GM19452 (cell line): ENCODE results near the gene SCNN1B.
"Not testable (repeated sequence)": the region's sequence is repeated elsewhere in the genome, so short reads cannot be mapped to it uniquely, and the experiment has no call there.

ENCODE experiments used
- ATAC-seq: cut with Tn5 transposase; IDR thresholded peaks from one replicate; pipeline ENCODE4 v1.9.1; 2021; ENCODE audit not compliant: unreplicated experiment

SCNN1B gene

DNA sequence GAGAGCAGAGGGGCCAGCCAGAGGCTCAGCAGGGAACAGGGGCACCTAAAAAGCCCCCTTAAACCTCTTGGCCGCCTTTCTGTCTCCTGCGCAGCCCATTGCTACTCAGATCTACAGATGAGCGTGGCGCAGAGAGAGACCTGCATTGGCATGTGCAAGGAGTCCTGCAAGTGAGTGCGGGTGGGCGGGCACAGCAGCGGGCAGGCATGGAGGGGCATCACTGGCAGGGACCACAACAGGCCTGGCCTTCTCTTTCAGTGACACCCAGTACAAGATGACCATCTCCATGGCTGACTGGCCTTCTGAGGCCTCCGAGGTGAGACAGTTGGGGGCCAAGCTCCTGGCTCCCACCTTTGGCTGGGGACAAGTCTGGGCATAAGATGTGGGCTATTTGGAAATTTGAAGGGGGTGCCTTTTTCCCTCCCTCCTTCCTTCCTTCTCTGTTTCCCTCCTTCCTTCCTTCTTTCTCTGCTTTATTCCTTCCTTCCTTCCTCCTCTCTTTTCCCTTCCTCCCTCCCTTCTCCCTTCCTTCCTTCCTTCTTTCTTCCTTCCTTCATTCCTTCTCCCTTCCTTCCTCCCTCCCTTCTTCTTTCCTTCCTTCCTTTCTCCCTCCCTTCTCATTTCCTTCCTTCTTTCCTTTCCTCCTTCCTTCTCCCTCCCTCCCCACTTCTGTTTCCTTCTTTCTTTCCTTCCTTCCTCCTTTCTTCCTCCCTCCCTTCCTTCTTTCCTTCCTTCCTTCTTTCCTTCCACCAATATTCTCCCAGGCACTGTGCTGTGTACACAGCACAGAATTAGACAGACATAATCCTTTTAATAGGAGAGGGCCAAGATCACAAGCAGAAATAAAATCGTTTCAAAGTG lies 75.2 kb downstream of the SCNN1B start:
- no peak for ATAC-seq

- no peak for ATAC-seq
Measured at GRCh38 chr16:23378256-23378655, 76.2 kb downstream of the SCNN1B start.

GRCh38 chr16:23378921-23379320 lies 76.8 kb downstream of the SCNN1B start:
- no peak for ATAC-seq

DNA sequence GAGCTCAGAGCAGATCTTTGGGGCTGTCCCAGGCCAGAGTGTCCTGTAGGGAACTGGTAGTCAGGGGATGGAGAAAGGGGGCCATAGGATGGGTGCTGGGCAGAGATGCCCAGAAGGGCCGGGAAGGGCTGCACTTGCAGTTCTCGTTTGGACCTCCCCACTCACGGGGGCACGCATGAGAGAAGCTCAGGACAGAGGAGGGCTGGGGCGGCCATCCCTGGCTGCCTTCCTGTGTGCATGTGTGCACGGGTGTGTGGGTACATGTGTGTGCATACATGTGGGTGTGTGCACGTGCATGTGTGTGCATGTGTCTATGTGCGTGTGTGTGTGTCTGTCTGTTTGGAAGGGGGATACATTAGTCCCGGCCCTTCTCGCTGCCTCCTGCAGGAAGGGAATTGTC lies 77.6 kb downstream of the SCNN1B start:
- ATAC-seq, result no peak

- ATAC-seq, result no peak
Measured at GRCh38 chr16:23380501-23380951, 78.4 kb downstream of the SCNN1B start.

DNA sequence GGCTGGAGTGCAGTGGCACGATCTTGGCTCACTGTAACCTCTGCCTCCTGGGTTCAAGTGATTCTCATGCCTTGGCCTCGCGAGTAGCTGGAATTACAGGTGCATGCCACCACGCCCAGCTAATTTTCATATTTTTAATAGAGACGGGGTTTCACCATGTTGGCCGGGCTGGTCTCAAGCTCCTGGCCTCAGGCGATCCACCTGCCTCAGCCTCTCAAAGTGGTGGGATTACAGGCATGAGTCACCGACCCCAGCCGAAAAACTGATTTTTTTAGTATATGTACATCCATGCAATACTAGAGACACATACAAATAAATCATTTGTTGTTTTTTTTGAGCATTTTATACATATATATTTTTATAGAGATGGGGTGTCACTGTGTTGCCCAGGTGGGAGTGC lies 79.6 kb downstream of the SCNN1B start:
- not testable (repeated sequence) for ATAC-seq

DNA sequence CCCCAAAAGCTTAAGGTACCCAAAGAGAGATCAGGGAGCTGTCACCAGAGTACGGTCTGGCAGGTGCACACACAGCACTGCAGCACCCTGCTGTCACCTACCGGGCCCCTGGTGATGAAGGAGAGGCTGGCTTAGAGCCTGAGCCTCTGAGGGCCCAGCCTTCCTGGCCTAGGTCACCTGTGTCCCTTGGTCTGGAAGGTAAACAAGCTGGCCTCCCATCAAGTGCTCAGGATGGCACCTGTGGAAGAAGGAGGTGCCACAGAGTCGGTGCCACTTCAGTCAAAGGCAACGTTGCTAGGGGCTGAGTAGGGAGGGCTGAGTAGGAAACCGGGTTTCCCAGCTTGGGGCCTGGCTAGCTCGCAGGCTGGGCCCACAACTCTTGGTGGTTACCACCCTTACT lies 80.2 kb downstream of the SCNN1B start:
- ATAC-seq, result no peak

- no peak for ATAC-seq
Measured at GRCh38 chr16:23383881-23384280, 81.8 kb downstream of the SCNN1B start.

- ATAC-seq, result no peak
Measured at GRCh38 chr16:23384878-23385277, 82.8 kb downstream of the SCNN1B start.

GRCh38 chr16:23385441-23385840 lies 83.3 kb downstream of the SCNN1B start:
- no peak for ATAC-seq

- no peak for ATAC-seq
Measured at GRCh38 chr16:23387666-23388065, 85.6 kb downstream of the SCNN1B start.

GRCh38 chr16:23388786-23389185 lies 86.7 kb downstream of the SCNN1B start:
- no peak for ATAC-seq

- ATAC-seq, result no peak
Measured at GRCh38 chr16:23389201-23389600, 87.1 kb downstream of the SCNN1B start.

DNA sequence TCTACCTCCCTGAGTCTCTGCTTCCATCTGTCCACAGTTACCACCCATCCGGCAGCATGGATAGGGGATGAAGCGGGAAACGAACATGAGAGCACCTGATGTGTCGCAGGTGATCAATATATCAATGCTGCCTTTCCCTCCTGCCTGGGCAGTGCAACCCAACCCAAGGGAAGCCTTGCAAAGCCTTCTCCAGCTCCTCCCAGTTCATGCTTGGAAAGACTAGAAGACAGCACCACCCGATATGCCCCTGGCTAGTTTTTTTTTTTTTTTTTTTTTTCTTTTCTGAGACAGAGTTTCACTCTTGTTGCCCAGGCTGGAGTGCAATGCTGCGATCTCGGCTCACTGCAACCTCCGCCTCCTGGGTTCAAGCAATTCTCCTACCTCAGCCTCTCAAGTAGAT lies 87.8 kb downstream of the SCNN1B start:
- ATAC-seq, result not testable (repeated sequence)

- ATAC-seq, result no peak
Measured at GRCh38 chr16:23391381-23392222, 89.5 kb downstream of the SCNN1B start.

- no peak for ATAC-seq
Measured at GRCh38 chr16:23392223-23392600, 90.1 kb downstream of the SCNN1B start.

GRCh38 chr16:23394141-23394831 lies 92.2 kb downstream of the SCNN1B start:
- ATAC-seq, result no peak

DNA sequence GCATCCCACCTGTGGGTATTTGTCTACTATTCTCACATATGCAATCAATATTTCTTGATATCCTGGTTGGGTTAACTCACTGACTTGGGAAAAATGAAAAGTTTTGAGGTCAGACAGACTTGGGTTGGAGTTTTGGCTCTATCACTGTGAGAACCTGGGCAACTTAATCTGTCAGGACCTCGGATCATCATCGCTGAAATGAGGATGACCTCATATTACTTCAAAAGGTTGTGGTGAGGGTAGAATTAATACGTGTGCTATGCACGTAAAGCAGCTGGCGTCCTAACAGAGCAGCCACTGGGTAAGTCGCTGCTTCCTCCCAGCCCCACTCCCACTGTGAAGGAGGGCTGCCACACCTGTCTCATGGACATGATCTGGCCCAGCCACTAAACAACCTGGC lies 93.6 kb downstream of the SCNN1B start:
- no peak for ATAC-seq

- ATAC-seq, result no peak
Measured at GRCh38 chr16:23397464-23397863, 95.4 kb downstream of the SCNN1B start.

DNA sequence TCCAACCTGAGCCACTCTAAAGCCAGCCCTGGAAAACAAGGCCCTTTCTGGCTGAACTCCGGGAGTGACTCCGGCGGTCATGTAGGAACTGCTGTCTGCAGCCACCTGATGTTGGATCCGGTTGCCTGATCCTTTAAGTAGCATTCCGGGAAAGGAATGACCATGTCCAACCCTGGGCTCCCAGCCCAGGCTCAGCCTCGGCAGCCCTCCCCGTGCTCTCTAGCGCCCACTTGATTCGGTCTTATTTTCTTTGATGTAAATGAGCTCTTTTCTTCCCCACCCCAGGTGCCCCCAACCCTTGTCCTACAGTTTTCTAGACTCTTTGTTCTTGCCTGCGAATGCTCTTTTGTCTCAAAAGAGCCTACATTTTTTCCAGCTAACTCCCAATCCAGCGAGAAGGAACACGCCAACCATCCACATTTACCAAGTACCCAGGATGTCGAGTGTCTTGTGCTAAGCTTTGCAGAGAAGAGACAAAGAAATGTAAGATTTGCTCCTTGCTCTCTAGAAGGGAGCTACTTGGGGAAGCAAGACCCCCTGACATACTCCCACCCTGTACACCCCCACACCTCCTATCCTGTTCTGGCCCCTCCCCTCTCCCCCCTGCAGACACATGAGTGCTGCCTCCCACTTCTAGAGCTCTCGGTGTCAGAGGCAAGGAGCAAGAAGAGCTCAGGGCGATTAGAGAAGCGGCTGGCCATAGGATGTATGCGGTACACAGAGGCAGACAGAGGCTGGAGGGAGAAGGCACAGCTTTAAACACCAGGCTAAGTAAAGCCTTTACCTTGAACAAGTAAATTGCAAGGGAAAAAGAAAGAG lies 97.1 kb downstream of the SCNN1B start:
- ATAC-seq, result no peak

- not testable (repeated sequence) for ATAC-seq
Measured at GRCh38 chr16:23400447-23400846, 98.3 kb downstream of the SCNN1B start.
